ENCODE results near the gene HSF2.
A peak's percentile ranks its signal among the peaks of the same experiment; 100 is the strongest.

The HSF2 gene

GRCh38 chr6:122400462-122401089 is 1.1 kb downstream of the HSF2 start:
- peak; percentile 54 for DNase-seq

- DNase-seq: no peak
Observed at GRCh38 chr6:122401104-122401503, 1.7 kb downstream of the HSF2 start.

GRCh38 chr6:122404444-122404843 is 5.0 kb downstream of the HSF2 start:
- peak; percentile 79 for DNase-seq

- peak; percentile 20 for DNase-seq
Observed at GRCh38 chr6:122405417-122405816, 6.0 kb downstream of the HSF2 start.

- DNase-seq: no peak
Observed at GRCh38 chr6:122406187-122406586, 6.7 kb downstream of the HSF2 start.

- peak; percentile 17 for DNase-seq
Observed at GRCh38 chr6:122407712-122408111, 8.3 kb downstream of the HSF2 start.

- no peak for DNase-seq
Observed at GRCh38 chr6:122408240-122408639, 8.8 kb downstream of the HSF2 start.

- DNase-seq: no peak
Observed at GRCh38 chr6:122408702-122409458, 9.4 kb downstream of the HSF2 start.

- no peak for DNase-seq
Observed at GRCh38 chr6:122412001-122412400, 12.5 kb downstream of the HSF2 start.

GRCh38 chr6:122416825-122417224 is 17.4 kb downstream of the HSF2 start:
- no peak for DNase-seq

- no peak for DNase-seq
Observed at GRCh38 chr6:122422003-122422402, 22.6 kb downstream of the HSF2 start.

GRCh38 chr6:122422614-122423267 is 23.3 kb downstream of the HSF2 start:
- DNase-seq: no peak

GRCh38 chr6:122423734-122424133 is 24.3 kb downstream of the HSF2 start:
- no peak for DNase-seq

- no peak for DNase-seq
Observed at GRCh38 chr6:122426597-122426996, 27.1 kb downstream of the HSF2 start.

- no peak for DNase-seq
Observed at GRCh38 chr6:122428781-122429180, 29.3 kb downstream of the HSF2 start.

GRCh38 chr6:122429323-122429722 is 29.9 kb downstream of the HSF2 start:
- DNase-seq: no peak

GRCh38 chr6:122431780-122432179 is 32.3 kb downstream of the HSF2 start:
- no peak for DNase-seq

- no peak for DNase-seq
Observed at GRCh38 chr6:122432816-122433215, 33.4 kb downstream of the HSF2 start.

- no peak for DNase-seq
Observed at GRCh38 chr6:122438975-122439374, 39.5 kb downstream of the HSF2 start.

GRCh38 chr6:122445274-122445673 is 45.8 kb downstream of the HSF2 start:
- no peak for DNase-seq

- no peak for DNase-seq
Observed at GRCh38 chr6:122449069-122449468, 49.6 kb downstream of the HSF2 start.

- DNase-seq: no peak
Observed at GRCh38 chr6:122452509-122452908, 53.1 kb downstream of the HSF2 start.

- DNase-seq: no peak
Observed at GRCh38 chr6:122454673-122455072, 55.2 kb downstream of the HSF2 start.

- peak; percentile 67 for DNase-seq
Observed at GRCh38 chr6:122455116-122455515, 55.7 kb downstream of the HSF2 start.

All from hematopoietic multipotent progenitor cell treated with erythropoietin and hydrocortisone succinate and interleukin-3 and kit ligand, for 6 days (in vitro differentiated cells).